ENCODE measurements around the gene MEIOC. TPM values are rescaled to one million over a fixed set of nuclear protein-coding genes. Genes with fewer than 3 reads are reported as not detected.

Gene MEIOC
- not detected in 2 replicates for total RNA-seq

GRCh38 chr17:44655983-44656710, at the start of gene MEIOC:
Gene MEIOC (plus strand): TSS chr17:44656468. CDS start chr17:44656614, 146 bp downstream.

GRCh38 chr17:44689477-44690217, 33.4 kb downstream of the MEIOC start, which contains the start of gene CCDC43:
Gene CCDC43 (minus strand): TSS chr17:44689776. CDS start chr17:44689753, 23 bp downstream.

GRCh38 chr17:44708401-44709263, 52.4 kb downstream of the MEIOC start, which contains the start of gene DBF4B:
Gene DBF4B (plus strand): TSS chr17:44708665. CDS start chr17:44708821, 156 bp downstream.

Other genes starting within 250 kb of the MEIOC start
- gene GPATCH8, start 153.1 kb upstream of the MEIOC start, total RNA-seq: 10.9 and 14.0 TPM in 2 replicates
- gene FZD2, start 99.0 kb upstream of the MEIOC start, total RNA-seq: 0.17 and 0.22 TPM in 2 replicates
- 31.1 and 35.2 TPM in 2 replicates for gene CCDC43, start 33.3 kb downstream of the MEIOC start, total RNA-seq
- 0.98 and 1.7 TPM in 2 replicates for gene DBF4B, start 52.2 kb downstream of the MEIOC start, total RNA-seq
- under 0.01 TPM in 1 of 2 replicates, not detected in the other for gene ADAM11, start 102.5 kb downstream of the MEIOC start, total RNA-seq
- 2.9 and 4.6 TPM in 2 replicates for gene GJC1, start 173.8 kb downstream of the MEIOC start, total RNA-seq
- gene HIGD1B, start 191.4 kb downstream of the MEIOC start, total RNA-seq: not detected in 2 replicates
- gene EFTUD2, start 243.0 kb downstream of the MEIOC start, total RNA-seq: 112 and 155 TPM in 2 replicates